Right cardiac atrium (tissue), 5 donors: ENCODE results near the gene ARHGAP9. TPM values are rescaled to one million over a fixed set of nuclear protein-coding genes. Genes with fewer than 3 reads are reported as not detected.
"Not testable (repeated sequence)": the region's sequence is repeated elsewhere in the genome, so short reads cannot be mapped to it uniquely, and the experiment has no call there.

Experiments
- ATAC-seq, 2 donors: fragments of 200-7000 bp; cut with Tn5 transposase; one replicate each; pipeline versions ENCODE4 v1.8.0 to v1.9.1; 2020; ENCODE audit warnings: moderate library complexity in 2 of 2, mild to moderate bottlenecking in 1 of 2
- DNase-seq, 3 donors: peaks; one replicate each; pipeline ENCODE4 v3.0.0-alpha.2; 2020
- H3K27ac ChIP-seq: one replicate; pipeline ENCODE4 v1.5.1; 2013; ENCODE audit warnings: mild to moderate bottlenecking, low read length, control low read depth, moderate library complexity
- H3K27me3 ChIP-seq: one replicate; pipeline ENCODE4 v1.6.1; 2013; ENCODE audit not compliant: control insufficient read depth, insufficient read depth
- H3K4me1 ChIP-seq: one replicate; pipeline ENCODE4 v1.6.1; 2013; ENCODE audit warnings: low read length; ENCODE audit not compliant: control insufficient read depth, insufficient read depth
- H3K4me3 ChIP-seq: one replicate; pipeline ENCODE4 v1.5.1; 2013; ENCODE audit warnings: low read length, control low read depth
- H3K9me3 ChIP-seq: one replicate; pipeline ENCODE4 v1.6.1; 2013; ENCODE audit warnings: low read length; ENCODE audit not compliant: control insufficient read depth
- WGBS: extraction: QIAGEN DNeasy Blood & Tissue Kit; methylation state at CpG from one replicate; pipeline ENCODE4 v1.1.7; 2013; 5-methylcytosine and 5-hydroxymethylcytosine counted together
- intact Hi-C, 4 donors: fragments of 100-400 bp; cut with DNase I; formaldehyde crosslinking; loops; one replicate each; pipeline versions ENCODE4 v1.11.0 to v1.14.0; 2022 to 2023
- polyA plus RNA-seq: library from polyadenylated mRNA; stranded (reverse); fragments of 200-250 nt; gene quantifications from one replicate; pipeline ENCODE4 v1.2.3, GENCODE V29; 2013
- total RNA-seq, 4 donors: library from RNA; stranded (reverse); fragmentation: NEBNext Ultra II Directional; extraction: Animal tissue kit (Norgen Biotek cat#: 25700); gene quantifications; one replicate each; pipeline ENCODE4 v1.2.1, GENCODE V29; 2021
- donor health status: healthy with polysubstance abuse.
- donor health status: DM: no; HTN: yes; CAD: no.
- donor health status: DM: no; HTN: no; CAD: no.
- donor health status: DM: no; HTN: yes; CAD: no; lungs with severe emphysema.
- donor health status: DM: yes; HTN: yes; CAD: no.

The ARHGAP9 gene
- total and polyA plus RNA-seq, 5 donors, result 3.0 to 10.2 (median 6.0) TPM

GRCh38 chr12:57444337-57444736 lies 35.3 kb downstream of the ARHGAP9 start:
- DNase-seq, intact Hi-C loops, H3K27me3 ChIP-seq, H3K27ac ChIP-seq, ATAC-seq, H3K4me1 ChIP-seq, H3K9me3 ChIP-seq, H3K4me3 ChIP-seq: not testable (repeated sequence)
- 80% methylated on average over 6 of the region's 6 CpGs for WGBS

- Histone ChIP-seq H3K4me3 (no peak overlapping the region), H3K27ac (no peak overlapping the region), H3K9me3 (no peaks in the 10 kb centered on the region), H3K4me1 (no peaks in the 10 kb centered on the region), H3K27me3 (no peaks in the 10 kb centered on the region)
- 94% methylated on average over 1 of the region's 1 CpG for WGBS
- no peak for ATAC-seq
- no peak for DNase-seq
- intact Hi-C loops, result no loop called here
Measured at GRCh38 chr12:57441846-57442427, 37.7 kb downstream of the ARHGAP9 start.

- ATAC-seq, H3K9me3 ChIP-seq, H3K4me3 ChIP-seq, H3K27ac ChIP-seq, DNase-seq, H3K27me3 ChIP-seq, H3K4me1 ChIP-seq, intact Hi-C loops: not testable (repeated sequence)
- 84% methylated on average over 2 of the region's 2 CpGs for WGBS
Measured at GRCh38 chr12:57441393-57441792, 38.3 kb downstream of the ARHGAP9 start.

- ATAC-seq (no peak), DNase-seq (no peak)
- Histone ChIP-seq H3K9me3 (no peaks in the 10 kb centered on the region), H3K27me3 (no peaks in the 10 kb centered on the region), H3K4me3 (no peak overlapping the region), H3K4me1 (no peaks in the 10 kb centered on the region), H3K27ac (no peak overlapping the region)
- WGBS, result 75% methylated on average over 4 of the region's 4 CpGs
- intact Hi-C loops, result no loop called here
Measured at GRCh38 chr12:57439762-57440266, 39.9 kb downstream of the ARHGAP9 start.

GRCh38 chr12:57438400-57438799 lies 41.3 kb downstream of the ARHGAP9 start:
- H3K27me3 ChIP-seq, result no peaks in the 10 kb centered on the region
- no peak for DNase-seq
- H3K9me3 ChIP-seq, result no peaks in the 10 kb centered on the region
- ATAC-seq, result no peak
- no peak overlapping the region for H3K27ac ChIP-seq
- H3K4me1 ChIP-seq, result no peaks in the 10 kb centered on the region
- H3K4me3 ChIP-seq, result no peak overlapping the region
- WGBS, result 86% methylated on average over 1 of the region's 1 CpG
- intact Hi-C loops, result no loop called here

GRCh38 chr12:57435293-57435692 lies 44.4 kb downstream of the ARHGAP9 start:
- Histone ChIP-seq H3K4me3 (no peak overlapping the region), H3K27ac (no peak overlapping the region), H3K4me1 (no peaks in the 10 kb centered on the region), H3K9me3 (no peaks in the 10 kb centered on the region), H3K27me3 (no peaks in the 10 kb centered on the region)
- ATAC-seq (no peak), DNase-seq (no peak)
- intact Hi-C loops, result no loop called here
- WGBS, result 62% methylated on average over 4 of the region's 4 CpGs

- no peak for ATAC-seq
- Histone ChIP-seq H3K4me3 (no peak within 1 kb of the TSS), H3K4me1 (no peaks in the 10 kb centered on the region), H3K9me3 (no peaks in the 10 kb centered on the region), H3K27ac (no peak within 1 kb of the TSS), H3K27me3 (no peaks in the 10 kb centered on the region)
- DNase-seq, result no peak
- intact Hi-C loops, result no loop called here
- 68% methylated on average over 8 of the region's 8 CpGs for WGBS
Measured at GRCh38 chr12:57434517-57435223, 45.0 kb downstream of the ARHGAP9 start, which contains the start of gene INHBC. Gene INHBC, plus strand, starts transcription at chr12:57434784. Its CDS starts 103 bp downstream, at chr12:57434887.

- 81% methylated on average over 3 of the region's 3 CpGs for WGBS
- Histone ChIP-seq H3K27ac (no peak overlapping the region), H3K27me3 (no peaks in the 10 kb centered on the region), H3K9me3 (no peaks in the 10 kb centered on the region), H3K4me3 (no peak overlapping the region), H3K4me1 (peaks cover 4% of the 10 kb centered on the region)
- DNase-seq (no peak), ATAC-seq (no peak)
- intact Hi-C loops, result no loop called here
Measured at GRCh38 chr12:57433370-57433769, 46.3 kb downstream of the ARHGAP9 start.

- peaks cover 4% of the 10 kb centered on the region for H3K4me1 ChIP-seq
- no peaks in the 10 kb centered on the region for H3K27me3 ChIP-seq
- no peak overlapping the region for H3K4me3 ChIP-seq
- DNase-seq, result no peak
- H3K9me3 ChIP-seq, result no peaks in the 10 kb centered on the region
- WGBS, result 93% methylated on average over 11 of the region's 11 CpGs
- ATAC-seq, result no peak
- intact Hi-C loops, result no loop called here
- H3K27ac ChIP-seq, result no peak overlapping the region
Measured at GRCh38 chr12:57431654-57432188, 47.9 kb downstream of the ARHGAP9 start.

- no peaks in the 10 kb centered on the region for H3K9me3 ChIP-seq
- peak within 1 kb of the TSS; percentile 95 for H3K27ac ChIP-seq
- 3% methylated on average over 41 of the region's 41 CpGs for WGBS
- ATAC-seq (peak; percentile 99), DNase-seq (peak; percentile 96 to 98 (median 98))
- no peaks in the 10 kb centered on the region for H3K27me3 ChIP-seq
- intact Hi-C loops, result no loop called here
- peak within 1 kb of the TSS; percentile 99 for H3K4me3 ChIP-seq
- peaks cover 4% of the 10 kb centered on the region for H3K4me1 ChIP-seq
Measured at GRCh38 chr12:57430931-57431566, 48.6 kb downstream of the ARHGAP9 start, which contains the start of gene R3HDM2. Gene R3HDM2, minus strand, starts transcription at chr12:57431043. Its CDS starts 120,615 bp downstream, at chr12:57310428.
